ENCODE results near the gene DNAJC27.

The DNAJC27 gene

DNA sequence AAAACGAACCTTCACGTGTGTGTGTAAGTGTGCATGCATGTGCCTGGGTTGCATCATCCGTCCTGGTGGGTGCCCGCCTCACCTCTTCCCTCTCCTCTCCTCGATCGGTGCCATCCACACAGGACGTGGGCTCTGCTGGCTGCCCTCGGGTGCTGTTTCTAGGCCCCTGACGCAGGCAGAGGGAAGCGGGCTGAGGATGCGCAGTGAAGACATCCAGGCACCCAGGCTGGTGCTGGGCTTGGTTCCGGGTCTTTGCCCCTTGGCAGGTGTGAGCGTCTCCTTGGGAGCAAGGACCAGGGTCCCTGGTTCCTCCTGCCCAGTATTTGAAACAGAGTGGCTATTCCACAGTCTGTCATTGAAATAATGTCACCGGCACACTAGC lies 45.5 kb downstream of the DNAJC27 start:
- no peak for DNase-seq (ENCODE audit: insufficient read length, low spot score)
- TF ChIP-seq POLR2A (IDR thresholded peaks at IDR 0.05; ENCODE audit: low read depth, low read length) = no peak
- FAIRE-seq = no peak

DNA sequence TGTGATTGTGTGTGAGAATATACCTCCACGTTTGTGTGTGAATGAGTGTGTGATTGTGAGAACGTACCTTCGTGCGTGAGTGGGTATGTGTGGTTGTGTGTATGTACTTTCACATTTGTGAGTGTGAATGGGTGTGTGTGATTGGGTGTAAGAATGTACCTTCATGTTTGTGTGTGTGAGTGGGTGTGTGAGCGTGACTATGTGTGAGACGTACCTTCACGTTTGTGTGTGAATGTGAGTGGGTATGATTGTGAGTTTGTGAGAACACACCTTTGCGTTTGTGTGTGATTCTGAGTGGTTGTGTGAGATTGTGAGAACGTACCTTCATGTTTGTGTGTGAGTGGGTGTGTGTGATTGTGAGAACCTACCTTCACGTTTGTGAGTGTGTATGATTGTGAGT lies 45.9 kb downstream of the DNAJC27 start:
- DNase-seq (ENCODE audit: insufficient read length, low spot score) (no peak), FAIRE-seq (no peak)
- TF ChIP-seq POLR2A (IDR thresholded peaks at IDR 0.05; ENCODE audit: low read depth, low read length) = no peak

DNA sequence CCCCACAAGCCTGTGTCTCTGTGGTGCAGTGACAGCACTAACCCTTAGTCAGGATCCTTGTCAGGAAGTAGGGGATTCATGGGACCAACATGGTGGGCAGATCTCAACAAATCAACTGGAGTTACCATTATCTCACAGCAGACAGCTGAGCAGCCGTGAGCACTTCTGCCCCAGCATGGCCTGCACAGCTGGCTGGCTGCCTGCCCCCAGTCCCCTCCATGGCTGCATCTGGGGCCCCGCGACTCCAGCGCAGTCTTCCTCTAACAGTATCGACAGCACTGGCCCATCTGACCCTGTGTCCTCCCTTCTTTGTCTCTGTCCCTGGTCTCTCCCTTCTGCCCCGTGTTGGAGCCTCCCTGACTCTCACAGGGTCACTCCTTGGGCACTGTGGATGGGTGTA lies 47.0 kb downstream of the DNAJC27 start:
- DNase-seq (ENCODE audit: insufficient read length, low spot score) (no peak), FAIRE-seq (no peak)
- no peak for TF ChIP-seq POLR2A (IDR thresholded peaks at IDR 0.05; ENCODE audit: low read depth, low read length)

DNA sequence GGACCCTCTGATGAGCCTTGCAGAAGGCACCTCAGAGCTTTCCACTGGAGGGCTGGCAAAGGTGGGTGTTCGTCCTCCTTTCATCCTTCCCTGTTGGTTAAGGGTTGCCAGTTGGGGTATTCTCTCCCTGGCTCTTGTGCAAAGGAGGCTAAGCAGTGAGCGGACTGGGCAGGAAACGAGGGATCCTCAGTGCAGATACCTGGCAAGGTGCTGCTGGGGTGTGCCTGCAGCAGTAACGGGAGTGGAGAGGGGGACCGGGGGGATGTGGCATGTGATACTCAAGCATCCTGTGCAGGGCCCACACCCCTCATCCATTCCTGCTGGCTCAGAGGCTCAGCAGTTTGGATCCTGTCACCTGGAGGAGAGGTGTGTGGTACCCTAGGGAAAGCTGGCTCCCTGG lies 47.5 kb downstream of the DNAJC27 start:
- no peak for FAIRE-seq
- DNase-seq (ENCODE audit: insufficient read length, low spot score) = no peak
- TF ChIP-seq POLR2A (IDR thresholded peaks at IDR 0.05; ENCODE audit: low read depth, low read length) = no peak

DNA sequence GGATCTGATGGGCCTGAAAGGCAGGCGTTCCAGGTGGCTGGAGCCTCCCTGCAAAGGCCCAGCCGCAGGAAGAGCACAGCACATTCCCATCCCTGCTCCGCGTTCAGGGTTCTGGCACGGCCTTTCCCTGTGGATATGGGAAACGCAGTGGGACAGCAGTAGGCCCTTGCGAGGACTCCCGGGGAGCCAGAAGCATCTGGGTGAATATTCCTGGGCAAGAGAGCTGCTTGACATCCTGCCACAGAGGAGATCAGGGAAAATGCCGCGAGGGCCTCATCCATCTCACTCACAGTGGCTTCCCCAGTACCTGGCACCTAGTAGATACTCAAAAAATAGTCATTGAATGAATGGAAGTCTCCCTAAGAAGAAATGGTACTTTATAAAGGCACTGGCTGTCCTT lies 48.6 kb downstream of the DNAJC27 start:
- FAIRE-seq = no peak
- DNase-seq (ENCODE audit: insufficient read length, low spot score) = no peak
- TF ChIP-seq POLR2A (IDR thresholded peaks at IDR 0.05; ENCODE audit: low read depth, low read length) = no peak

DNA sequence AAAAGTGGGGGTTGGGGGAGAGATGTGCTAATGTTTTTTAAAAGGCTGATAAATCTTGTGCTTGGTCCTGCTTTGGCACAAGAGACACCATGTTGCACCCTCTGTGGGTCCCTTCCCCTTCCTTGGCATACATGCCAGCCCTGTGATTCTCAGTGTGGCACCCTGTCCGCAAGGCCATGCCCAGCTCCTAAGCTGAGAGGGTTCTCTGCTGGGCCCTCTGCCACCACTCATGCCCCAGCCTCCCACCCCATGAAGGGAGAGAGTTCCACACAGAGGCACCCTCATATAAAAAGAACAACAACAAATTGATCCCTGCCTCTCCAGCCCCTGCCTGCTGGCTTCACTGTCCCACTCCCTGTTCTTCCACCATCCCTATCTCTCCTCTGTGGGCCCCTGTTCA lies 49.2 kb downstream of the DNAJC27 start:
- TF ChIP-seq POLR2A (IDR thresholded peaks at IDR 0.05; ENCODE audit: low read depth, low read length) = no peak
- DNase-seq (ENCODE audit: insufficient read length, low spot score) = no peak
- no peak for FAIRE-seq

DNA sequence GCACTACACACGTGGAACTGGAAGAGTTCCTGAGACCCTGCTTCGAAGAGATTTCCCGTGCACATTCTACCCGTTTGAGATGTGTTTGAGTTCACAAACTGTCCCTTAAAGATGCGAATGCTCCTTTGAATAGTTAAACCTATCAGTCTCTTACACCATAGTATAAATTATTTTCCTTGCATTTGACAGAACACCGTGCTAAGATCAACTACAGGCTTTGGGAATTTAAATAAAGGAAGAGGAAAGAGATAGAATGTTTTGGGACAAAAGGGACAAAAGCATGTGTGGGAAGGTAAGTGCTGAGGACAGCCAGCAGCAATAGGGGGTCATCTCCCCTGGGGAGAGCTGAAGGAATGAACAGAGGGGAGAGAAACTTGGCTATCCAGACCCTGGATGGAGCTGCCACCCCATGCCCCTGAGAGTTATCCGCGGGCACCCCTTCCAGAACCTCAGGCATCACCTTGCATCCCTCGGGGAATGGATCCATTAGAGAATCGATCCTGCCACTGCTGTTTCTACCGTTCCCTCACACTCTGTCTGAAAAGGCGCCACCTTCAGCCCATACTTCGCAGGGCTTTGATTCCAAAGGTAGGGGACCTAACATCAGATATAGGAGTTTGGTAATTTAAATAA lies 50.8 kb downstream of the DNAJC27 start:
- no peak for FAIRE-seq
- no peak for TF ChIP-seq POLR2A (IDR thresholded peaks at IDR 0.05; ENCODE audit: low read depth, low read length)
- DNase-seq (ENCODE audit: insufficient read length, low spot score) = peak; percentile 42

DNA sequence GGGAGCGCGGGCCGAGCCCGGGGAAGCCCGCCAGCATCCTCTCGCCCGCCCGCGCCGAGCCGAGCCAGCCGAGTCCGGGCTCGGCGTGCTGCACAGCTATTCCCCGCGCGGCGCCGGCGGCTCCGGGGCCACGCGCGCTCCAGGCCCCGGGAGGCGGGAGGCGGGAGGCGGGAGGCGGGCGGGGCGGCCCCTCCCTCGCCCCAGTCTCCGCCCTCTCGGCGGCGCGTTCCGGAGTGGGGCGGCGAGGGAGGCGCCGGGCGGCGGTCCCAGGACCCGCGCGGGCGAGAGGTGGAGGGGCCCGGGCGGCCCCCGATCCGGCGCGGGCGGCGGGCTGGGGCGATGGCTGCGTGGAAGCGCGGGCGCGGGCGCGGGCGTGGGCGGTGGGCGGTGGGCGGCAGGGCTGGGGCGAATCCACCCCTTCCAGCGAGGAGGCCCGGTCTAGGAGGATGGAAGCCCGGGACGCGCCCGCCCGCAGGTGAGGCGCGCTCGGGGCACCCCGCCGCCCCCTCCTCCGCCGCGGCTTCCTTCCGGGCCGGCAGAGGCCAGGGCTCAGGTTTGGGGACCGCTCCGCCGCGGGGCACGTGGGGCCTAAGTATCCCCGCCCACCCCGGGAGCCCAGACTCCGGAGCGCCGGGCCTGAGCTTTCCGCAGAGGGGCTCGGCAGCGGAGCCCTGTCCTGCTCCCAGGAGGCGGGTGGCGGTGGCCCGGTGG lies 51.5 kb downstream of the DNAJC27 start, which contains the start of gene ADCY3:
ADCY3 (minus strand) TSS at position 140 of the 711 bp plus-strand sequence. CDS start 1,250 bp downstream, outside the sequence.
- DNase-seq (ENCODE audit: insufficient read length, low spot score) (peak; percentile 73), FAIRE-seq (no peak)
- no peak for TF ChIP-seq POLR2A (IDR thresholded peaks at IDR 0.05; ENCODE audit: low read depth, low read length)

DNA sequence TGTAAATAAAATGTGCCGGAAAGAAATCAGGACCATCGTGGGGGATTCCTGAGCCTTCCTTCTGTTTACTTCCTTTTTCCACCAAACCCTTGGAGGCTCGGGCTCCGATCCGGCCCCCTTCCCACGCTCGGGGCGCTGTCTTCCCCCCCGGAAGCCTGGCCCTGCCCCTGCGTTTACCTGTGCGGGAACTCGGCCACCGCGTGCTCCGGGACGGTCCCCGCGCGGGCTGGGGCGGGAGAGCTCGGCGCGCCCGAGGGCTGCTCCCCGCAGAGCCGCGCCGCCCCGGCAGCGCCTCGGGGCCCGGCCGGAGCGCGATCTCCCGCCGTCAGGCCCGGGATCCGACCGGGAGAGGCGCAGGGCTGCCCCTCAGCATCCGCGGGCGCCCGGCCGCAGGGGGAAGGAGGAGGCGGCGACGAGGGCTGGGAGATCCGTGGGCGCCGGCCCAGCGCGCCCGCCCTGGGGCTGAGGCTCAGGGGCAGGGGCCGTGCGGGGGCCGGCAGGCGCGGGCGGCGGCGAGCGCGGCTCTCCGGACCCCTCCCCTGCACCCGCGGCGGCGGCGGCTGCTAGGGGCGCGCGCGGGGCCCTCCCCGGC lies 52.2 kb downstream of the DNAJC27 start:
- DNase-seq (ENCODE audit: insufficient read length, low spot score) (peak; percentile 41), FAIRE-seq (no peak)
- TF ChIP-seq POLR2A (IDR thresholded peaks at IDR 0.05; ENCODE audit: low read depth, low read length) = no peak

DNA sequence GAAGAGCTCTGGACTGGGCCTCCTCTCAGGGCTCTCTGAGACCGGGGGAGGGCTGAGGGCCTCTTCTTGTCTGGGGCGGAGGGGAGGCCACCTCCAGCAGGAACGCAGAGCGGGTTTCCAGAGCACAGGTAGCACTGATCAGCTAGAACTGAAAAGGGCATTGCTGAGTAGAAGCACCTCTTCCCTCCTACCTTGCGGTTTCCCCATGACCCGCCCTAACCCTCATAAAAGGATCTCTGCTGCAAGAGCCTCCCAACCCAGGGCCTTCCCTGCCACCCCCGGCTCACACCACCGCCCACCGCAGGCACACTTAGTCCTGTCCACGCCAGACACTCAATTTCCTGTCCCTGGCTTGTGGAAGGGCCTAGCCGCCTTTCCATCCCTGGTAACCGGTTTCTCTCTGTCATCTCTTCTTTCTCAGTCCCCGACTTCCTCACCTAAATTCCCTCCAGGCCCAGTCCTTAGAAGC lies 52.7 kb downstream of the DNAJC27 start:
- FAIRE-seq = no peak
- peak; percentile 39 for DNase-seq (ENCODE audit: insufficient read length, low spot score)
- no peak for TF ChIP-seq POLR2A (IDR thresholded peaks at IDR 0.05; ENCODE audit: low read depth, low read length)

DNA sequence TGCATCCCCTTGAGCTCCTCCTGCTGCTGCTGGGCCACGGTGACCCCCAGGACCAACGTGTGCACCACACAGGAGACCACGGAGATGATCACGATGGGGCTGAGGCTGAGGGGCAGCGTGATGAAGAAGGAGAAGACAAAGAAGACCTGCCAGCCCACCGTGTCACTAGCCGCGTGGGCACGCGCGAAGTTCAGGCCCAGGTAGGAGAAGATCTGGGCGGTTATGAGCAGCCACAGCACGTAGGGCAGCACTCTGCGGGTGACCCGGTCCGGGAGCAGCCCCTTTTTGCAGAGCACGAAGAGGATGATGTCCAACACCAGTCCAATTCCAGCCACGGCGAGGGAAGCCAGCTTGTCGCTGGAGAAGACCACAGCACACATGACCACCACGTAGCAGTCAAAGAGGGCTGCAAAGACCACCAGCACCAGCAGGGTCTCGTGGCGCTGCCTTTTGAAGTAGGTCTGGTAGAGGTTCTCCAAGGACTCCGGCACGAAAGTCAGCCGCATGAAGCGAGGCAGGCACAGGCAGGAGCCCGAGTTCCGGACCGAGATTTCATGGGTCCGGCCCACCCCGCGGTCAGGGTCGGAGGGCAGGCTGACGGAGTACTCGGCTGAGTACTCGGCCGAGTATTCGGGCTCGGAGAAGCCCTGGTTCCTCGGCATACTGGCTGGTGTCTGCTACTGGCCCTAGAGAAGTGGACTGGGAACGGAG lies 53.3 kb downstream of the DNAJC27 start:
- no peak for FAIRE-seq
- no peak for TF ChIP-seq POLR2A (IDR thresholded peaks at IDR 0.05; ENCODE audit: low read depth, low read length)
- DNase-seq (ENCODE audit: insufficient read length, low spot score) = no peak

DNA sequence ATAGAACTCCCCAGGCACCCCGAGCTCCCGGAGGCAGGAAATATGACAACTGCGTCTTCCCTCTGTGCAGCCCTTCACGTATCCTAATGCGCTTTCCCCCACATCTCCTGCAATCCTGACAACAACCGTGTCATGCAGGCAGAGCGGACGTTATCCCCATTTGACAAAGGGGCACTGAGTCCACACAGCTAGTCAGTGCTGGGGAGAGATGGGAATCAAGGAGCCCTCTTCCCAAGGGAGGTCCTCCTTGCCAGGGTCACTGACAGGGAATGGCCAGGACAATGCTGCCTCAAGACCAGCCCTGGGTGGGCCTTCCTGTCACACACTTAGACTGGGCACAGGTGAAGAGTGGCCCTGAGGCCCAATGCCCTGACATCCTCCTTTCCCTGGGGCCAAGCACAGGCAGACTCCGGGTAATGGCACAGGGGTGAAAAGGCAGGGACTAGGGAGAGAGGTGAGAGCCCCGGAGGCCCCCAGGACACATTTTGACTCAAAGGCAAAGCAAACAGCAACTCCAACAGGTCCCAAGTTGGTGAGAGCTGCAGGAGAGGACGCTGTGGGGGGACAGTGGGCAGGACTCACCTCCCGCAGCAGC lies 53.9 kb downstream of the DNAJC27 start:
- no peak for DNase-seq (ENCODE audit: insufficient read length, low spot score)
- TF ChIP-seq POLR2A (IDR thresholded peaks at IDR 0.05; ENCODE audit: low read depth, low read length) = no peak
- FAIRE-seq = no peak

DNA sequence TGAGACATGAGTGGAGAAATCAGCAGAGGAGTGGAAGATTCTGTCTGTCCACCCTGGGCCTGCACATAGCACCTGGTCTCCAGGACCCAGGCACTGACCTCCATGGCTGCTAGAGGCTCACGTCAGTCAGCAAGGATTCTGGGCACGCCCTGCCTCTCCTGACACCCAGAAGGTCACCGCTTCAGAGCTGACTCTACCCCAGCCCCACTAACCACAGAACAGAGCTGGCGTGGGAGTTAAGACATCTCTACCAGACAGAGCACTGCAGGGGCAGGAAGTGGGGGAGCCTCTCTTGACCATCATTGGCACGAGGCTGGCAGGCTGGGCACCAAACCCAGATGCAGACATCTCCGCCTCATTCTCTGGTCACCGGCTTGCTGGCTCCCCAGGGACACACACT lies 54.7 kb downstream of the DNAJC27 start:
- DNase-seq (ENCODE audit: insufficient read length, low spot score) = no peak
- no peak for FAIRE-seq
- TF ChIP-seq POLR2A (IDR thresholded peaks at IDR 0.05; ENCODE audit: low read depth, low read length) = no peak

DNA sequence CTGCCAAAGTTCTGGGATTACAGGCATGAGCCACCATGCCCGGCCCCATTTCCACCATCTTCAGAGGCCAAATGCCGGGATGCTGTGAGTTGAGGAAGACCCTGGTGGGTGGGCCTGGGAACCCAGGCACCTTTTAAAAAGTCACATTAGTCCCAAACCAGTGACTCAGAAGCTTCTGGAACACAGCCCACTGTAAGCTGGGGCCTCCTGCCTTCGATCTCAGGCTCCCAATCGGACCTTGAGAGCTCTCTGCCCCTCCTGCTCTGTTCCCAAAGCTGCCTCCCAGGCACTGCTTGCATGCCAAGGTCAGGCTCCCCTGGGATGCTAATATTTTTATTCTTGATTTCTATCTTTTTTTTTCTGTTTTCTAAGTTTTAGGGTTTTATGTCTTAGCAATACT lies 56.0 kb downstream of the DNAJC27 start:
- no peak for TF ChIP-seq POLR2A (IDR thresholded peaks at IDR 0.05; ENCODE audit: low read depth, low read length)
- DNase-seq (ENCODE audit: insufficient read length, low spot score) (no peak), FAIRE-seq (no peak)
